GM12892 (cell line): ENCODE measurements around the gene HNRNPF.

ENCODE experiments used
- POLR2A ChIP-seq: IDR thresholded peaks from 2 replicates; pipeline ENCODE4 v1.6.1; 2011; ENCODE audit warnings: low read depth, low read length, control low read depth
- POLR2AphosphoS5 ChIP-seq: IDR thresholded peaks from 2 replicates; pipeline ENCODE4 v1.6.1; 2011; ENCODE audit warnings: low read depth, low read length, control low read depth
- TAF1 ChIP-seq: IDR thresholded peaks from 2 replicates; pipeline ENCODE4 v1.6.1; 2011; ENCODE audit warnings: low read depth, mild to moderate bottlenecking, control low read depth, low read length, borderline replicate concordance

DNA sequence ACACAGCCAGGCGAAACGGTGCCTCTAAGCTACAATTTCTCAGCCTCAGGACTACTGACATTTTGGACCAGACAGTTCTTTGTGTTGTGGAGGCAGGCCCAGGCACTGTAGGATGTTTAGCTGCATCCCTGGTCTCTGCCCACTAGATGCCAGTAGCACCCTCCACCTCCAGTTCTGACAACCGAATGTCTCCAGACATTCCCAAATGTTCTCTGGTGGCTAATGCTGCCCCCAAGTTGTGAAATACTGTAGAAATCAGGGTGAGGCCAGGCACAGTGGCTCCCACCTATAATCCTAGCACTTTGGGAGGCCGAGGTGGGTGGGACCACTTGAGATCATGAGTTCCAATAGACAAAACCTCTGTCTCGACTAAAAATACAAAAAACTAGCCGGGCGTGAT lies 18.2 kb downstream of the HNRNPF start:
- TF ChIP-seq POLR2AphosphoS5 (no peak), POLR2A (no peak), TAF1 (no peak)
